ENCODE measurements around the gene SLC66A1. TPM values are rescaled to one million over a fixed set of nuclear protein-coding genes. Genes with fewer than 3 reads are reported as not detected.

Gene SLC66A1
- total RNA-seq, 2 experiments from 2014 or later = 6.5 to 6.8 TPM

DNA sequence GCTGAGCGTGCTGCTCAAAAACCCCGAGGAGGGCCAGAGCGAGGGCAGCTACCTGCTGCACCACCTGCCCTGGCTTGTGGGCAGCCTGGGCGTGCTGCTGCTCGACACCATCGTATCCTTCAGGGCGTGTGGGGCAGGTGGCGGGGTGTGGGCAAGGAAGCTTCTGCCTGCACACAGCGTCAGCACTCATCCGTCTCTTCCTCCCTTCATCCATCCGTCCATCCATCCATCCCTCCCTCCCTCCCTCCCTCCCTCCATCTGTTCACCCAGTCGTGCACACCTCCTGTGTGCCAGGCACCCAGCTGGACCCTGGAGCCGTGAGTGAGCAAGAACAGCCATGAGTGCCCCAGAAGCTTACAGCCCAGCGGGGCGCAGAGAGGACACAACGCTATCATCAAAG lies 15.2 kb downstream of the SLC66A1 start:
- Mint-ChIP-seq H3K27me3 (no peaks in the 10 kb centered on the region), H3K36me3 (no peaks in the 10 kb centered on the region), H3K27ac (no peak overlapping the region), H3K9me3 (no peaks in the 10 kb centered on the region), H3K4me1 (no peaks in the 10 kb centered on the region), H3K4me3 (no peak overlapping the region)
- no peak for DNase-seq

DNA sequence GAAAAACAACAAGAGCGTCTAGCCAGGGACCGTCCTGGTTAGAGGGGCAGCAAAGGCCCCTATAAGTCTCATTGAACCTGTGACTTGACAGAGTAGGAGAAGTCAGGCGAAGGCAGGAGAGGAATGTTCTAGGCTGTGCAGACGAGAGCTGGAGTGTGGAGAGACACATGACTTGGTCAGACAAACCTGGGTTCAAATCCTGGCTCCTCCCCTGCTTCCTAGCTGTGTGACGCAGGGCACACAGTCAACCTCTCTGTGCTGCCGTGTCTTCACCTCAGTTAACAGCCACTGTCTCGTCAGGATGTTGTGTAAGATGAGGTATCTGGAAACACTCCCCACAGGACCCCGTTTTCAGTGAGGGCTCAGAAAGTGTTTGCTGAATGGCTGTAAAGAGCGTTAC lies 15.6 kb downstream of the SLC66A1 start:
- no peaks in the 10 kb centered on the region for H3K36me3 Mint-ChIP-seq
- H3K4me1 Mint-ChIP-seq = no peaks in the 10 kb centered on the region
- no peak for DNase-seq
- H3K4me3 Mint-ChIP-seq = no peak overlapping the region
- no peak overlapping the region for H3K27ac Mint-ChIP-seq
- no peaks in the 10 kb centered on the region for H3K9me3 Mint-ChIP-seq
- no peaks in the 10 kb centered on the region for H3K27me3 Mint-ChIP-seq

DNA sequence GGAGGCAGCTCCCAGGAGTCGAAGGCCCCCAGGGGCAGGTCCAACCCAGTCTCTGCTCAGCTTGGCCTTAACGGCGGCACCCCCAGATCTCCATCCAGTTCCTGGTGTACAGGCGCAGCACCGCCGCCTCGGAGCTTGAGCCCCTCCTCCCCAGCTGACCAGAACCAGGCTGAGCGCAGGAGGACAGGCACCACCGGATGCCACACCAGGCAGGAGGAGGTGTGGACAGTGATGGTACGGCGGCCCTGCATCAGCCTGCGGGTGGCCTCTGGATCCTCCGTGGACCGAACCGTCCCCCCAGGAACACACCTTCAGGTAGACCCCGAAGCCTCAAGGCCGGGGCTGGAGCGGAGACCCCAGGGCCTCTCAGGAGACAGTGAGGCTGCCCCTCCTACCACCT lies 16.4 kb downstream of the SLC66A1 start:
- Mint-ChIP-seq H3K27ac (no peak overlapping the region), H3K27me3 (no peaks in the 10 kb centered on the region), H3K4me1 (no peaks in the 10 kb centered on the region), H3K9me3 (no peaks in the 10 kb centered on the region), H3K36me3 (no peaks in the 10 kb centered on the region), H3K4me3 (no peak overlapping the region)
- DNase-seq = no peak

DNA sequence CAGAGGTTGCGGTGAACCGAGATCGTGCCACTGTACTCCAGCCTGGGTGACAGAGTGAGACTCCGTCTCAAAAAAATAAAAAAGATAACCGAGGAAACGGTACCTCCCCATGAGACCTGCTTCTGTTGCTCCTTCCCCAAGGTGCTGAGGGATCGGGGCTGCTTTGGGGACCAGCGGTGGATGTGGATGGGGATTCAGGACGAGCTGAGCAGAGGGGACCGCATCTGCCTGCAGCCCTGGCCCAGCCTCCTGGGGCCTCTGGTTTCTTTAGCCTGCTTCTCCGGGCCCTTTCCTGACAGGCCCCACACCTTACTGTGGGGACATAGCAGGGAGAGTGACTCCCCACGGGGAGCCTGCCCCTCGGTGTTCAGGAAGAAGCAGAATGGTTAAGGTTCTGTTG lies 17.1 kb downstream of the SLC66A1 start:
- Mint-ChIP-seq H3K36me3 (no peaks in the 10 kb centered on the region), H3K4me1 (no peaks in the 10 kb centered on the region), H3K27me3 (no peaks in the 10 kb centered on the region), H3K27ac (no peak overlapping the region), H3K9me3 (no peaks in the 10 kb centered on the region), H3K4me3 (no peak overlapping the region)
- no peak for DNase-seq

- Mint-ChIP-seq H3K36me3 (no peaks in the 10 kb centered on the region), H3K4me3 (no peak overlapping the region), H3K27me3 (no peaks in the 10 kb centered on the region), H3K27ac (no peak overlapping the region), H3K9me3 (no peaks in the 10 kb centered on the region), H3K4me1 (no peaks in the 10 kb centered on the region)
- DNase-seq = no peak
Observed at GRCh38 chr1:19329611-19330010, 17.5 kb downstream of the SLC66A1 start.

- H3K4me3 Mint-ChIP-seq = no peak overlapping the region
- H3K4me1 Mint-ChIP-seq = no peaks in the 10 kb centered on the region
- no peak for DNase-seq
- no peaks in the 10 kb centered on the region for H3K27me3 Mint-ChIP-seq
- H3K9me3 Mint-ChIP-seq = no peaks in the 10 kb centered on the region
- no peaks in the 10 kb centered on the region for H3K36me3 Mint-ChIP-seq
- no peak overlapping the region for H3K27ac Mint-ChIP-seq
Observed at GRCh38 chr1:19330449-19331135, 18.5 kb downstream of the SLC66A1 start.

DNA sequence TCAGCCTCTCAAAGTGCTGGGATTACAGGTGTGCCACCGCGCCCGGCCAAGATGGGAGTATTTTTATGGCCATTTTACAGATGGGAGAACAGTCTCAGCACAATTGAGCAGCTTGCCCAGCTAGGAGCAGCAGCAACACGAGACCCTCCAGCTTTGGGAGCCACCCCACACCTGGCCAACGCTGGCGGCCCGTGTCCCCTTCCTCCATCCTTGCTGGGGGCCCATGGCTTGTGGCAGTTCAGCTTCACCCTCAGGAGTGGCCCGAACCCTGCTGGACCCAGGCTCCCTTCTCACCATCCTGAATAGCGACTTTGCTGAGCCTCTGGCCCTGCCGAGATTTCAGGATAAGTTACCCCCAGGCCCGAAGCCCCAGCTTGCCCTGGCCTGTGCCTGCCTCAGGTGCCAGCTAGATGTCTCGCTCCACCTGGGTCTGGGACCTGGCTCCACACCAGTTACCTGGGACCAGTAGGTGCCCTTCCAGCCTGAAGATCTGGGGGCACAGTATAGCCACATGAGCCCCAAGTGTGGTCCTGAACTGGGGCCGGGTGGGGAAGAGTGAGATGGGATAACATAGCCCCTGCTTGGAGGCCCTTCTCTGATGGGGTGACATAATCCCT lies 19.2 kb downstream of the SLC66A1 start:
- Mint-ChIP-seq H3K27me3 (no peaks in the 10 kb centered on the region), H3K36me3 (no peaks in the 10 kb centered on the region), H3K9me3 (no peaks in the 10 kb centered on the region), H3K4me1 (peaks cover 3% of the 10 kb centered on the region), H3K27ac (no peak overlapping the region), H3K4me3 (no peak overlapping the region)
- no peak for DNase-seq

- Mint-ChIP-seq H3K27me3 (no peaks in the 10 kb centered on the region), H3K9me3 (no peaks in the 10 kb centered on the region), H3K27ac (peak overlapping the region; percentile 42), H3K4me1 (peaks cover 13% of the 10 kb centered on the region), H3K4me3 (no peak overlapping the region), H3K36me3 (peaks cover 2% of the 10 kb centered on the region)
- DNase-seq = no peak
Observed at GRCh38 chr1:19332832-19333231, 20.7 kb downstream of the SLC66A1 start.

GRCh38 chr1:19333587-19334354 lies 21.6 kb downstream of the SLC66A1 start:
- Mint-ChIP-seq H3K9me3 (no peaks in the 10 kb centered on the region), H3K27me3 (no peaks in the 10 kb centered on the region), H3K27ac (no peak overlapping the region), H3K4me3 (no peak overlapping the region), H3K4me1 (peaks cover 13% of the 10 kb centered on the region), H3K36me3 (peaks cover 5% of the 10 kb centered on the region)
- no peak for DNase-seq

GRCh38 chr1:19336543-19336942 lies 24.4 kb downstream of the SLC66A1 start:
- Mint-ChIP-seq H3K4me1 (peaks cover 13% of the 10 kb centered on the region), H3K36me3 (peaks cover 11% of the 10 kb centered on the region), H3K27ac (peak overlapping the region; percentile 50), H3K27me3 (no peaks in the 10 kb centered on the region), H3K9me3 (no peaks in the 10 kb centered on the region), H3K4me3 (no peak overlapping the region)
- DNase-seq = peak; percentile 50

- Mint-ChIP-seq H3K36me3 (peaks cover 11% of the 10 kb centered on the region), H3K27ac (peak overlapping the region; percentile 50), H3K27me3 (no peaks in the 10 kb centered on the region), H3K4me1 (peaks cover 13% of the 10 kb centered on the region), H3K4me3 (no peak overlapping the region), H3K9me3 (no peaks in the 10 kb centered on the region)
- DNase-seq = no peak
Observed at GRCh38 chr1:19337289-19337688, 25.2 kb downstream of the SLC66A1 start.

GRCh38 chr1:19338323-19338762 lies 26.2 kb downstream of the SLC66A1 start:
- peak overlapping the region; percentile 50 for H3K27ac Mint-ChIP-seq
- DNase-seq = no peak
- peaks cover 13% of the 10 kb centered on the region for H3K4me1 Mint-ChIP-seq
- peaks cover 11% of the 10 kb centered on the region for H3K36me3 Mint-ChIP-seq
- no peaks in the 10 kb centered on the region for H3K9me3 Mint-ChIP-seq
- no peaks in the 10 kb centered on the region for H3K27me3 Mint-ChIP-seq
- H3K4me3 Mint-ChIP-seq = no peak overlapping the region

- no peak for DNase-seq
- Mint-ChIP-seq H3K4me1 (peaks cover 13% of the 10 kb centered on the region), H3K4me3 (no peak overlapping the region), H3K27me3 (no peaks in the 10 kb centered on the region), H3K27ac (no peak overlapping the region), H3K9me3 (no peaks in the 10 kb centered on the region), H3K36me3 (peaks cover 13% of the 10 kb centered on the region)
Observed at GRCh38 chr1:19339214-19339861, 27.2 kb downstream of the SLC66A1 start.

- H3K4me1 Mint-ChIP-seq = peaks cover 13% of the 10 kb centered on the region
- no peak overlapping the region for H3K27ac Mint-ChIP-seq
- no peak overlapping the region for H3K4me3 Mint-ChIP-seq
- no peak for DNase-seq
- no peaks in the 10 kb centered on the region for H3K27me3 Mint-ChIP-seq
- H3K36me3 Mint-ChIP-seq = peaks cover 17% of the 10 kb centered on the region
- no peaks in the 10 kb centered on the region for H3K9me3 Mint-ChIP-seq
Observed at GRCh38 chr1:19340387-19340937, 28.3 kb downstream of the SLC66A1 start.
